HL-60/S4 (cell line): ENCODE results near the gene SLC35B2.
"Not testable (repeated sequence)": the region's sequence is repeated elsewhere in the genome, so short reads cannot be mapped to it uniquely, and the experiment has no call there.

Source experiments
- in situ Hi-C: fragments of 300-500 bp; cut with MboI; formaldehyde crosslinking; loops from 2 replicates; pipeline ENCODE4 v1.14.3; 2022; ENCODE audit warnings: low sequenced_read_pairs

The SLC35B2 gene

DNA sequence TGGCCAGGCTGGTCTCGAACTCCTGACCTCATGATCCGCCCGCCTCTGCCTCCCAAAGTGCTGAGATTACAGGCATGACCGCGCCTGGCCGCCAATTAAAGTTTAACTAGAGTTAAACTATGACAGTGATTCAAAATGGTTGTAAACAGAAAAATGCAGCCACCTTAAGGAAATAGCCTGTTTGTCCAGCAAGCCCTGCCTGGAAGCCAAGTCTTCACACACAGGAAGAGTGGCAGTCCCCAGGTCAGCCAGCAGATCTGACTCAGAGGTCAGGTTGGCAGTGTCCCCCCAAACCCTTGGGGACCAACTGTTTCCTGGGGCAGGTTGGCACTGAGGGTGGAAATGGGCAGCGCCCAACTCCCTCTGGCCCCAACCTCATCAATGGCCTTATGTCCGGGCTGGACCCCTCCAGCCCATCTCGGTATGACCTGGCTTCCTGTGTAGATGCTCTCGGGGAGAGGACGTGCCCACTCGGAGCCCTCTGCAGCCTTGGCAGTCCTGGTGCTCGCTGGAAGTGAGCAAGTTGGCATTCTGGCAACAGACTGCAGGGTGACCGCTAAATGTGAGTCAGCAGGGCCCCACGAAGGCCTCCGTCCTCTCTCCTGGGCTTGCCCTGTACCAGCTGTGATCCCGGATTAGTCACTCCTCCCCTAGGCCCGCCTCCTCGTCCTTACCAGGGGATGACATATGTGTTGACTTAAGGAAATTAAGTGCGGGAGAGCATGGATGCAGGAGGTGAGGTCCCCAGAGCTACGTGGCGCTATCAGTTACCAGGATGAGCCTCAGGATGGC lies 20.1 kb downstream of the SLC35B2 start:
- in situ Hi-C loops: no loop called here

DNA sequence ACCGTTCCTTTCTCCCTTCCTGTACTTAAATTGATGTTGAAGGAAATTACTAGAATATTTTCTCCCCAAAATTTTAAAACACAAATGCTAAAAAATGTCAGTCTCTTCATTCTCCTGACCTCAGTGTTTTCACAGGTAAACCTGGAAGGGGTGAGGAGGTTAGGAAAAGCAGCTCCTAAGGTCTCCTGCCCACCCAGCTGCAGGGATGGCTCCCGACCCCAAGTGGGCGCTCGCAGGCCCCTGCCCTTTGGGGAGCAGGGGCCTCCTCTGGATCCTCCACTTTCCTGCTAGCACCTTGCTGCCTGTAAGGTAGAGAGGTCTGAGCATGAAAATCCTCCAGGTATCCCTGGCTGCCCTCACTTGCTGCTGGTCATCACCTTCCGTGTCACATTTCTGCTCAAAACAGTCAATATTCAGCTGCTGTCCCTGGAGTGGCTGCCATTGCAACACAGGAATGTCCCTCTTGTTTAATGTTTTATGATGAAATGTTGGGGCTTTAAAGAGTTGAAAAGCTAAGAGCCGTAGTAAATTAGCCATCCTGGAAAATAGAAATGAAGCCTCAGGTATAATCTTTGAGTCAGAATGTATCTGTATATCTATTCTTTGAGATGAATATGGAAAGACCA lies 21.3 kb downstream of the SLC35B2 start:
- in situ Hi-C loops: no loop called here

DNA sequence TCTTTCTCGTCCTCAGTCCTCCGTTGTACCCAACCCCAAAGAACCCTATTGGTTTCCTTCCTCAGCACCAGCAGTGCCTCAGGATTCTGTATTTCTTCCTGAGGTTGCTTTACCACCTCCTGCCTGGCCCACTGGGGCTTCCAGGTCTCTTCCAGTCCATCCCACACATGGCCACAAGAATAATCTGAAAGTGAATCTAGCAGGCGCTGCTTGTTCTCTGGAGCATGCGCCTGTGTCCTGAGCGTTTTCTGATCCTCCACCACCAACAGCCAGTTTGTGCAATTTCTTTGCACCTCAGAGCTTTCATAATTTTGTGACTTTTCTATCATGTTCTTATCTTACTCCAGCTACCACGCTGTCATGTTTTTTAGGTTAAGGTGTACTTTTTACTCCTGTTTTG lies 22.1 kb downstream of the SLC35B2 start:
- in situ Hi-C loops: no loop called here

DNA sequence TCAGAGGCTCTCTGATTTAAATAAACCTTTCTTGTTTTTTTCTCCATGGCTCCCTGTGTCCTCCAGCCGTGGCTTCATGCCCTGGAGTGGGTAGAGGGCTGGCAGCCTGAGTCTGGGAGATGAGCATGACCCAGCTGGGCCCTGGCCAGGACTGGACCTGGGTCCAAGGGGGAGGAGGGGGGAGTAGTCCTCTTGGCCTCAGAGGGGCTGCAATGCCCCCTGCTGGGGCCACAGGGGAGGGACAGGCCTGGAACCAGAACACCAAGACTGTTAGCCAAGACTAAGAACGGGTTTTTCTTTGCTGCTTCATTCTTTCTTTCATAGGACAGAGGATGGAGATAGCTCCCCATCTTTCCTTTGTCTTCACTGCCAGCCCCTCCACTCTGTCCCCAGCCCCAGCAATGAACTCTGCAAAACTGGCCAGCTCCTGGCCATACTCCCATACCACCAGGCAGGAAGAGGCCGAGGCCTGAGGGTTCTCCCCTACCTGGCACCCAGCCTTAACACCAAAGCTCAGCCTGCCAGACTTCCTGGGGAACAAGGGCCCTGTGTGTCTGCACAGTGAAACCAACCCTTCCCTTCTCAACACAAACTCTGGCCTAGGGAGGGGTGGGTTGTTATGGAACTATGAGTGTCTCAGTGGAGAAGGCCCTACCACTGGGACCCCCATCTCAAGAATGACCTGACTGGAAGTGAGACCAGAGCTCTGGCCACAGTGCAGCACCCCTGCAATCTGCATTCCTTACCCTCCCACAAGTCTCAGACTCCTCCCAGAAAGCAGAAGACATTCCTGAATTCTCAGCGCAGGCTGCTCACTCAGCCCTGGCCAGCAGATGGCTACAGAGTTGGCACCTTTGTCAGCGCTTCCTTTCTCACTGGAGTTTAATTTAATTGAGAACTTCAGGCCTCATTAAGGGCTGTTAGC lies 23.0 kb downstream of the SLC35B2 start:
- in situ Hi-C loops: no loop called here

DNA sequence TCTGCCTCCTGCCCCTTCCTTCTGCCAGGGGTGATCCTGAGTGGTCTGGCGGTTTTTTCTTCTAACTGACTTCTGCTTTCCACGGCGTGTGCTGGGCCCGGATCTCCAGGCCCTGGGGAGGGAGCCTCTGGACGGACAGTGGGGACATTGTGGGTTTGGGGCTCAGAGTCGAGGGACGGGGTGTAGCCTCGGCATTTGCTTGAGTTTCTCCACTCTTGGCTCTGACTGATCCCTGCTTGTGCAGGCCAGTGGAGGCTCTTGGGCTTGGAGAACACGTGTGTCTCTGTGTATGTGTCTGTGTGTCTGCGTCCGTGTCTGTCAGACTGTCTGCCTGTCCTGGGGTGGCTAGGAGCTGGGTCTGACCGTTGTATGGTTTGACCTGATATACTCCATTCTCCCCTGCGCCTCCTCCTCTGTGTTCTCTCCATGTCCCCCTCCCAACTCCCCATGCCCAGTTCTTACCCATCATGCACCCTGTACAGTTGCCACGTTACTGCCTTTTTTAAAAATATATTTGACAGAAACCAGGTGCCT lies 23.7 kb downstream of the SLC35B2 start:
- in situ Hi-C loops: no loop called here

DNA sequence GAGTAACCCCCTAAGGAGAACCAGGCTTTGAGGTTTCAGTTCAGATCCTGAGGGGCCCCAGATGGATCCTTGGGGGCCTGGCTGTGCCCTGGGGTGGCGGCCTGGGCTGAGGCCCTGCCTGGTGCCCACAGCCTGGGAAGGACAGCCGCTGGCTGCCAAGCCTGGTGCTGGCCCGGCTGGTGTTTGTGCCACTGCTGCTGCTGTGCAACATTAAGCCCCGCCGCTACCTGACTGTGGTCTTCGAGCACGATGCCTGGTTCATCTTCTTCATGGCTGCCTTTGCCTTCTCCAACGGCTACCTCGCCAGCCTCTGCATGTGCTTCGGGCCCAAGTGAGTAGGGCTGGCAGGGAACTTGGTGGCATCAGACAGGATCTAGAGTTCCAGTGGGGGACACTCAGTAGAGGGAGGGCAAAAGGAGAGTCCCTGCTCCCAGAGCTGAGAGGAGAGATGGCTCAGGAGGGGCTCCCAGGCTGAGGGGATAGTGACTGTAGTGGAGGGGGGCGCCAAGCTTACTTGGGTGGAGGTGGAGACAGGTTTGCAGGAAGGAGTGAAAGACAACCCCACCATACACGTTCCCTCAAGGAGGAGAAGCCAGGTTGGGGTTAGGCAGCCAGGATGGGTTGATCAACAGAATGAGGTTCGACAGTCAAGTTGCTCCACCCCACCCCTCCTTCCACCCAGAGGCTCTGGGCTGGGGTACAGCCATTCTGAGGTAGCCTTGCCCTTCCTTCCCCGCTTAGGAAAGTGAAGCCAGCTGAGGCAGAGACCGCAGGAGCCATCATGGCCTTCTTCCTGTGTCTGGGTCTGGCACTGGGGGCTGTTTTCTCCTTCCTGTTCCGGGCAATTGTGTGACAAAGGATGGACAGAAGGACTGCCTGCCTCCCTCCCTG lies 24.4 kb downstream of the SLC35B2 start:
- in situ Hi-C loops: no loop called here

DNA sequence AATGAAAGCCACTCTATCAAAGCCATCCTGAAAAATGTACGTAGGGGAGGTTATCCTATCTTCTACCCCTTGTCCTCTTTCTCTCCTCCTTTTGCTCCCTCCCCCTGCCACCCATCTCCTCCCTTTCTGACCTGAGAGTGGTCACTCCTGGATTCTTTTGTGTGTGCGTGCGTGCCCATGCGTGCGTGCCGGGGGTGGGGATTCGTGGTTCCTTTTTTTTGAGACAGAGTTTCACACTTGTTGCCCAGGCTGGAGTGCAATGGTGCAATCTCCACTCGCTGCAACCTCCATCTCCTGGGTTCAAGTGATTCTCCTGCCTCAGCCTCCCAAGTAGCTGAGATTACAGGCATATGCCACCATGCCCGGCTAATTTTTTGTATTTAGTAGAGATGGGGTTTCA lies 25.9 kb downstream of the SLC35B2 start:
- in situ Hi-C loops: not testable (repeated sequence)

DNA sequence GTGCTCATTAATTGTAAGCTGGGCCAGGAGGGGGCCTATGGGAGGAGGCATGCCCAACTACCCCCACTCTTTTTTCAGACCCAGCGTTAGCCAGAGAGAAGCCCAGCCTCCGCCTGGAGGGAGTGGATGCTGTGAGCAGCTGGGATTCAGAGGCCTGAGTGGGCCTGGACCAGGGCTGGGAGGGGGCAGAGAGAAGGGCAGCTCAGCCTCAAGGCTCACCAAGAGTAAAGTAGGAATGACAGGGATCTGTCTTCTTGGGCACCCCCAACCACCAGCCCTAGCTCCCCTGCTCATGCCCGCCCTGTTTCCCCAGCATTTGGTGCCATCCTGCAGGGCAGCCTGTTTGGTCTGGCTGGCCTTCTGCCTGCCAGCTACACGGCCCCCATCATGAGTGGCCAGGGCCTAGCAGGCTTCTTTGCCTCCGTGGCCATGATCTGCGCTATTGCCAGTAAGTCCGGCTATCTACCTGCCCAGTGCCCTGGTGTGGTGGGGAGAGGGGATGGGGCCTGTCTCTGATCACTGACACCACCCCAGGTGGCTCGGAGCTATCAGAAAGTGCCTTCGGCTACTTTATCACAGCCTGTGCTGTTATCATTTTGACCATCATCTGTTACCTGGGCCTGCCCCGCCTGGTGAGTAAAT lies 27.2 kb downstream of the SLC35B2 start:
- in situ Hi-C loops: no loop called here

DNA sequence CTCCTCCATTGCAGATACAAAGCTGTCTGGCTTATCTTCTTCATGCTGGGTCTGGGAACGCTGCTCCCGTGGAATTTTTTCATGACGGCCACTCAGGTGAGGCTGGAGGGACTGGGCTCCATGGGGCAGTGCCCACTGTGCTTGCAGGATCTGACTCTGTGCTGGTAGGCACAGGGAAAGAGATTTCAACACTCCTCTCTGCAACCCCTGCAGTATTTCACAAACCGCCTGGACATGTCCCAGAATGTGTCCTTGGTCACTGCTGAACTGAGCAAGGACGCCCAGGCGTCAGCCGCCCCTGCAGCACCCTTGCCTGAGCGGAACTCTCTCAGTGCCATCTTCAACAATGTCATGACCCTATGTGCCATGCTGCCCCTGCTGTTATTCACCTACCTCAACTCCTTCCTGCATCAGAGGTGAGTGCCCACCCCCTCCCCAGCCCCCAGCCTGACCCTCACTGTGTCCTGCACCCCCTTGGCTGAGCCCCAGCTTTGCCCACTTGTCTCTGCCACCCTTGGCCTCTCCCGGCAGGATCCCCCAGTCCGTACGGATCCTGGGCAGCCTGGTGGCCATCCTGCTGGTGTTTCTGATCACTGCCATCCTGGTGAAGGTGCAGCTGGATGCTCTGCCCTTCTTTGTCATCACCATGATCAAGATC lies 27.8 kb downstream of the SLC35B2 start:
- in situ Hi-C loops: no loop called here

DNA sequence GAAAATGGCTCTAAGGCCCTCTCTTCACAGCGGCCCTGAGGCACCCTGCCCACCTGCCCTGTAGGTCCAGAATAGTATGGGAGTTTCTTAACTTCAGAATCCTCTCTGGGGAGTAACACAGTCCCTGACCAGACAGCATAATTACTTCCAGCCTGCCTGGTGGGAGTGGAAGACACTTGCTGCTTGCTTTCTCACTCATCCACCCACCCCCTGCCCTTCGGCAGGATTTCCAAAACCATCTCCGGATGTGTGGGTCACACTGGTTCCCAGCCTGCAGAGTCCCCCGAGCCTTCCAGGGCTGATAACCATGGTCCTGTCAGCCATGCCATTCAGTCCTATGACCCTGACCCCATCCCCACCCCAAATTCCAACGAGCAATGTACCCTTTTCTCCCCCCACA lies 28.5 kb downstream of the SLC35B2 start:
- in situ Hi-C loops: no loop called here

DNA sequence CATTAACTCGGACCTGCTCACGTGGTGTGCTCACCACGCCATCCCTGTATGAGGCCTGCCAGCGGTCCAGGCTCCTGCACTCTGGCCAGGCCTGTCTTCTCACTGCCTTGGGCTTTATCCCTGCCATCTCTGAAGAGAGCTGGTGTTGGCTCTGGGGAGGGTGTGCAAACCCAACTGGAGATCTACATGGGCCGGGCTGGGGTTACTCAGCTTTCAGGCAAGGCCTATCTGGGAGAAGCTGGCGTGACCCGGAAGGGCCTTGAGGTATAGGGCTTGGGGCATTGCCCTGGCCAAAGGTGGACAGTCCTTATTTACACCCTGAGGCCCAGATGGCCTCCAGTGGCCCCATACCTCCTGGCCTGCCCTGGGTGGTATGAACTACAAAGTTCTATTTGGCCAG lies 28.9 kb downstream of the SLC35B2 start:
- in situ Hi-C loops: no loop called here

DNA sequence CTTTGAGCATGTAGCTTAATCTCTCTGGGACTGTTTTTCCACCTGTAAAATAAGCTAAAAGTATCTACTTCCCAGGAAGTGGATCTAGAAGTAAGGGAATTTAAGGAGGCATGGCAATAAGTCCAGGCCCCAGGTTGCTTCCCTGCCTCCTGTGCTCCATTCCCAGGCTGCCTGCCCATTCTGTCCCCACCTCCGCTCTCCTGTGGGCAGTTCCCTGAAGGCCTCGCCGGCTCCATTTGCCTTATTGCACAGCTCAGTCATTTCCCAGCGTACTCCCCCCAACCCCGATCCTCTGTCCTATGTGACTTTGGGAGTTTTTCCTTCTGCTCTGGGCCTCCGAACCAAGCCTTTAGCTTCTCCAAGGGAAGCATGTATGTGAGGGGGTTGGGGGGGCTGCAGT lies 29.3 kb downstream of the SLC35B2 start:
- in situ Hi-C loops: no loop called here

DNA sequence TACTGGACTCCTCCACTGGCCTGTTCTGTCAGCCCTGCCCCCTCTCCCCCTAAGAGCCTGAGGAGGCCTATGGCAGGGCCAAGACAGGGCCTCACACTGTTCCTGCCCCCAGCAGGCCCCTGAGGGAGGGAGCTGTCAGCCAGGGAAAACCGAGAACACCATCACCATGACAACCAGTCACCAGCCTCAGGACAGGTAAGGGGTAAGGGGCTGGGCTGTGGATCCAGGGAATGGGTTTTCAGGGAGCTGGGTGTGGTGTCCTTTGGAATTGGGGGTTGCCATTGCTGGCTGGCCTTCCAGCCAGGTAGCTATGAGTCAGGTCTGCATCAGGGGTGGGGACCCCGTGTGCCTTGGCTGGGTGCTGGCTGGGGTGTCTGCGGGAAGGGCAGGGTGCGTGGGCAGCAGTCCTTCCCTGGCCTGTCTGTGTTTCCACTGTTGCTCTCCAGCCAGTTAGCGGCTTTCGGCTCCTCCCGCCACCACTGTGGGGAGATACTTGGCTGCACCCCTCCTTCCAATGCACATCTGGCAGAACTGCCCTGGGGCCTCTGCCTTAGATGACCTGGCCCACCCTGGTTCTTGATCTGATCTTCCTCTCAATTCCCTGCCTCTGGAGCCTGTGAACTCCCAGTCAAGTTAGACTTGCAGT lies 30.1 kb downstream of the SLC35B2 start:
- in situ Hi-C loops: no loop called here

DNA sequence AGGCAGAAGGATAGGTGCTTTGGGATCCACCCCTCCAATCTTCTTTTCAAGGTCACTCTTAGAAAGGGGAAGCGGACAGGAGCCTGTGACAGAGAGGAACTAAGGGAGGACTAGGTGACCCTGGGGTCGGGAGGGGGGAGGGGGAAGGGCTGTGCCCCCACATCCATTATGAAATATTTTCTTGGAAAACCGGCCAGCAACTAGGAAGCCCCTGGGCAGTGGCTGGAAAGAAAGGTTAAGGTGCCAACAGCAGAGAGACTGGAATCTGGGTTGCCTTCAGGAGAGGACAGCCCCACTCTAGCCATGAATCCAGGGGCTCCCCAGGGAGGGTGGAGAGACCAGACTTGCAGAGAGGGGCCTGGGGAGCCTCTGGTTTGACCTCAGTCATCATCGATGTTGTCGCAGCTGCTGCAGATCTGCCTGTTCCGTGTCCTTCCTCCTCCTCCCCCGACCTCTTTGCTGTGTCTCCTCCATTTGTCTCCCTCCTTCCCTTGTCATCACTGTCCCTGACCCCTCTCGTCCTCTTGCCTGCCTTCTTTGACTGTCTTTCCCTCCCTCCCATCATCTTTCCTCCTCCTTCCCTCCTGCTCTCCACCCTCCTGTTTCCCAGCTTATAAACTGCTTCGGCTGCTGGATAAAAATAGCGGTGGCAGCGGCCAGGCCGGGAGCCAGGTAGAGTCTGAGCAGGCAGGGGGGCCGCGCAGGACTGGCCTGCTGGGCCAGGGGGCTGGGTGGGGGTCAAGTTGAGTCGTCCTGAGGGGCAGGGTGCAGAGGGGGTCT lies 30.8 kb downstream of the SLC35B2 start:
- in situ Hi-C loops: no loop called here

DNA sequence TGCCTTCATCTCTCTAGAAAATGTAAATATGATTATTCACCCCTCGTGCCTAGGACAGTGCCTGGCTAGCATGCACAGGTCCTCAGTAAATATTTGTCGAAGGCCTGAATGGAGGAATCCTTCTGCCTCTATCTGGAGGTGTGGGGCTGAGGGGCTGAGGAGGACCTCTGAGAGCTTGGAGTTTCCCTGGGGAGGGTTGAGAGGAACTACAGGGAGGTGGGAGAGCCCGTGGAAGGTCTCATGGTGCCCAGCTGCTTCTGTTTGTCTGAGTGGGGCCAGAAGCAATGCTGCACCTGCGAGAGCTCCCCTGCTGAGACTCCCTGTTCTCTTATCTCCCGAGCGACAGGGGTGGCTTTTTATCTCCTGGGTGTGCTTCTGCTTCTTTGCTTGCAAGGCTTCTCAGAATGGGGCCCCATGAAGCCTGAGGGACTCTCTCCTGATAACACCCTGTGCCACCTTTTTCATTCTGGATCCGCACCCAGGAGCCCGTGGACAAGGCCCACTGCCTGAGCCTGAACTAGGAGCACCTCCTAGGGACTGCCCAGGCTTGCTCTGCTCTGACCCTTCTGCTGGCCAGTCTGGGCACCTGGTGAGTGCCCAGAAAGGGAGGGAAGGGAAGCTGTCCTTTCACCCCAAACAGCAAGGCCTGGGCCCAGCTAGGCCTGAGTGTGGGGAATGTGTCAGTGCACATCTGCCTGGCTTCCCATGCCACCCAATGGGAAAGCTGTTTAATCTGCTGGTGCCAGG lies 31.6 kb downstream of the SLC35B2 start:
- in situ Hi-C loops: no loop called here

DNA sequence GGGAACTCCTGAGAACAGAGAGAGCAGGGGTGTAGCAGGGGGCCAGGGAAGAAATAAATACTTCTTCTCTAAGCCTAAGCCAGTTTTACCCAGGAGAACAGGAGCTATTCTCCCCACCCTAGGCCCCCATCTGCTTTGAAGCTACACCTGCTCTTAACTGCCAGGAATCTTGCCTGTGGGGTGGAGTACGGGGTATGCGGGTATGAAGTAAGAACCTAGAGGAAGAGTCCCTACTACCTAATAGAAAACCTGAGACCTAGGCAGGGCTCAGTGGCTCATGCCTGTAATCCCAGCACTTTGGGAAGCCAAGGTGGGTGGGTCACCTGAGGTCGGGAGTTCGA lies 32.4 kb downstream of the SLC35B2 start:
- in situ Hi-C loops: no loop called here
